GM19468 (cell line): ENCODE measurements around the gene CNTRL.

Experiments
- ATAC-seq: cut with Tn5 transposase; IDR thresholded peaks from one replicate; pipeline ENCODE4 v1.9.1; 2021; ENCODE audit warnings: mild to moderate bottlenecking, moderate library complexity, moderate number of reproducible peaks; ENCODE audit not compliant: unreplicated experiment; ENCODE audit errors: extremely low read depth

The CNTRL gene

DNA sequence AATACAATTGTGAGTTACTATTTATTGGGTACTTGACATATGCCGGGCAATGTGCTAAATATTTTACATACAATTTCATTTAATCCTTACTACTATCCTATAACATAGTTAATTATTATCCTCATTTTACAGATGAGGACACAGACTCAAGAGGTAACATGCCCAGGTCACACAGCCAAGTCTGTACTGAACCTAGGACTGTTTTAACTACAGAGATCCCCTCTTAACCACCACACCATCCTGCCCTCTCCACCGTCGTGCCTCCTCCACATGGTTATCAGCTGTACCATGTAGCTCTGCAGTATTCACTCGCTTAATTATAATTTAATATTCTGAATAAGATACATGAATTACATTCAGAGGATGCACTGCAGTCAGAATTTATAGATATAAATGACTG is 121.6 kb downstream of the CNTRL start:
- no peak for ATAC-seq

- ATAC-seq, result no peak
Observed at GRCh38 chr9:121197132-121197531, 122.4 kb downstream of the CNTRL start.

- no peak for ATAC-seq
Observed at GRCh38 chr9:121198512-121199042, 123.8 kb downstream of the CNTRL start.

- ATAC-seq, result no peak
Observed at GRCh38 chr9:121199921-121200320, 125.2 kb downstream of the CNTRL start.

GRCh38 chr9:121200356-121200755 is 125.6 kb downstream of the CNTRL start:
- ATAC-seq, result no peak

- no peak for ATAC-seq
Observed at GRCh38 chr9:121201045-121201737, 126.4 kb downstream of the CNTRL start.

GRCh38 chr9:121201738-121202533 is 127.2 kb downstream of the CNTRL start, which contains the start of gene RAB14:
Gene RAB14 (minus strand): TSS chr9:121201869. CDS start chr9:121193412, 8,457 bp downstream.
- peak; percentile 82 for ATAC-seq

GRCh38 chr9:121204121-121204520 is 129.4 kb downstream of the CNTRL start:
- ATAC-seq, result no peak

DNA sequence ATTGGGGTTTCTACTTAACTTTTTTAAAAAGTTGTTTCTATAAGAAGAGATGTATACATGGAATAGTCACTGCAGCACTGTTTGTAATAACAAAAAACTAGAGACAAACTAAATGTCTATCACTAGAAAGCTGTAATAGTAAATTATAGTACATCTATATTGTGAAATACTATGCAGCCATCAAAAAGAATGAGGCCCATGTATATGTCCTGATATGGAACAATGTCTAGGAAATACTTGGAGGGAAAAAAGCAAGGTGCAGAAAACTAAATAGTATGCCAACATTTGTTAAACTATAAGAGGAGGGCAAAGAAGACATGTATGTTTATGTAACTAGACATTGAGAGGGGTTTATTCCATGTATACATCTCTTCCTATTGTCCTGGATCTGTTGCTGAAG is 129.9 kb downstream of the CNTRL start:
- no peak for ATAC-seq

GRCh38 chr9:121206516-121207370 is 132.0 kb downstream of the CNTRL start:
- no peak for ATAC-seq

GRCh38 chr9:121207371-121207940 is 132.7 kb downstream of the CNTRL start:
- peak; percentile 46 for ATAC-seq

GRCh38 chr9:121210536-121210935 is 135.8 kb downstream of the CNTRL start:
- ATAC-seq, result no peak

- no peak for ATAC-seq
Observed at GRCh38 chr9:121213136-121213806, 138.5 kb downstream of the CNTRL start.

DNA sequence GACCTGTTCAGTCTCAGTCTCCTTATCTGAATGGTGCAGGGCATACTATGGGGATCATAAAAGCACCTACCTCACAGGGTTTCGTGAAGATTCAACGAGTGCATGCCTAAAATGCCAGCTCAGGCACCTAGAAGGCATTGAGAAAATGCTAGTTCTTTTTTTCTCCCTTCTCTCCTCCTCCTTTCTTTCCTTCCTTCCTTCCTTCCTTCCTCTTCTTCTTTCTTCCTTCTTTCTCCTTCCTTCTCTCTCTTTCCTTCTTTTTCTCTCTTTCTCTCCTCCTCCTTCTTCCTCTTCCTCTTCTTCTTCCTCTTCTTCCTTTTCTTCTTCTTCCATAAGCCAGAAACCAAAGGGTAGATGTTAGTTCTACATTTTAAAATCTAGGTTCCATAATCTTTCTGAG is 139.2 kb downstream of the CNTRL start:
- no peak for ATAC-seq

DNA sequence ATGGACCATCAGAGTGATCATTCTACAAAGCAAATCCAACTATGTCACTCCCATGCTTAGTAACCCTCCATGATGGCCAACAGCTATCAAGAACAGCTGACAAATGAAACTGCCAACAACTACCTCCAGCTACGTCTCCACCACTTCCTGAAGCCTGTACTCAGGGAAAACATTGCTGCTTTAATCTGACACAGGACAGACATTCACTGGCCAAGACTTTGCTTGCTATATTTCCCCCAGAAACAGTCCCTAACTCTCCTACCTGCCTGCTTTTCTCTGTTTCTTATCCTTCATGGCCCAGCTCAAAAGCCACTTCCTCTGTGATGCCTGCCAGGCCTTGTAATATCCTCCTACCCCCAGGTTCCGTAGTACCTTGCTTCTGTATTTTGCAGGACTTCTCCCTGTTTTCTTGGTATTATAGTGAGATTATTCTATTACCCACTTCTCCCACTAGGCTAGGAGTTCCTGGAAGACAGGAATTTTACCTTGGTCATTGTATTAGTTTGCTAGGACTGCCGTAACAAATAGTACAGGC is 141.6 kb downstream of the CNTRL start:
- ATAC-seq, result no peak

GRCh38 chr9:121217609-121218292 is 143.0 kb downstream of the CNTRL start:
- no peak for ATAC-seq

GRCh38 chr9:121218357-121219027 is 143.7 kb downstream of the CNTRL start:
- ATAC-seq, result no peak

GRCh38 chr9:121219530-121219929 is 144.8 kb downstream of the CNTRL start:
- ATAC-seq, result no peak
